Stromal cell of bone marrow (primary cell): ENCODE measurements around the gene FGF19.

ENCODE experiments used
- DNase-seq: peaks from one replicate; pipeline ENCODE4 v3.0.0-alpha.2; 2012; ENCODE audit warnings: low read depth

FGF19 gene

GRCh38 chr11:69655479-69656428, 48.1 kb downstream of the FGF19 start:
- DNase-seq, result no peak

- no peak for DNase-seq
These were observed 49.0 kb downstream of the FGF19 start for GRCh38 chr11:69654660-69655478.

- DNase-seq, result no peak
These were observed 49.7 kb downstream of the FGF19 start for GRCh38 chr11:69654001-69654659.

- no peak for DNase-seq
These were observed 50.3 kb downstream of the FGF19 start for GRCh38 chr11:69653406-69653960.

GRCh38 chr11:69652999-69653398, 50.8 kb downstream of the FGF19 start:
- DNase-seq, result no peak

- DNase-seq, result no peak
These were observed 51.8 kb downstream of the FGF19 start for GRCh38 chr11:69651834-69652620.

- no peak for DNase-seq
These were observed 52.9 kb downstream of the FGF19 start for GRCh38 chr11:69650832-69651344.

GRCh38 chr11:69650081-69650831, 53.6 kb downstream of the FGF19 start:
- DNase-seq, result no peak

GRCh38 chr11:69649576-69649900, 54.3 kb downstream of the FGF19 start:
- DNase-seq, result no peak

GRCh38 chr11:69648679-69649575, 54.9 kb downstream of the FGF19 start:
- no peak for DNase-seq
